HG03469 (cell line): Measurements from ENCODE around the gene SLC10A2.
"Not testable (repeated sequence)": the region's sequence is repeated elsewhere in the genome, so short reads cannot be mapped to it uniquely, and the experiment has no call there.

Experiments
- ATAC-seq: cut with Tn5 transposase; IDR thresholded peaks from one replicate; pipeline ENCODE4 v1.9.1; 2021; ENCODE audit warnings: mild to moderate bottlenecking, moderate library complexity, moderate number of reproducible peaks; ENCODE audit not compliant: unreplicated experiment

SLC10A2 gene, protein sequence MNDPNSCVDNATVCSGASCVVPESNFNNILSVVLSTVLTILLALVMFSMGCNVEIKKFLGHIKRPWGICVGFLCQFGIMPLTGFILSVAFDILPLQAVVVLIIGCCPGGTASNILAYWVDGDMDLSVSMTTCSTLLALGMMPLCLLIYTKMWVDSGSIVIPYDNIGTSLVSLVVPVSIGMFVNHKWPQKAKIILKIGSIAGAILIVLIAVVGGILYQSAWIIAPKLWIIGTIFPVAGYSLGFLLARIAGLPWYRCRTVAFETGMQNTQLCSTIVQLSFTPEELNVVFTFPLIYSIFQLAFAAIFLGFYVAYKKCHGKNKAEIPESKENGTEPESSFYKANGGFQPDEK

DNA sequence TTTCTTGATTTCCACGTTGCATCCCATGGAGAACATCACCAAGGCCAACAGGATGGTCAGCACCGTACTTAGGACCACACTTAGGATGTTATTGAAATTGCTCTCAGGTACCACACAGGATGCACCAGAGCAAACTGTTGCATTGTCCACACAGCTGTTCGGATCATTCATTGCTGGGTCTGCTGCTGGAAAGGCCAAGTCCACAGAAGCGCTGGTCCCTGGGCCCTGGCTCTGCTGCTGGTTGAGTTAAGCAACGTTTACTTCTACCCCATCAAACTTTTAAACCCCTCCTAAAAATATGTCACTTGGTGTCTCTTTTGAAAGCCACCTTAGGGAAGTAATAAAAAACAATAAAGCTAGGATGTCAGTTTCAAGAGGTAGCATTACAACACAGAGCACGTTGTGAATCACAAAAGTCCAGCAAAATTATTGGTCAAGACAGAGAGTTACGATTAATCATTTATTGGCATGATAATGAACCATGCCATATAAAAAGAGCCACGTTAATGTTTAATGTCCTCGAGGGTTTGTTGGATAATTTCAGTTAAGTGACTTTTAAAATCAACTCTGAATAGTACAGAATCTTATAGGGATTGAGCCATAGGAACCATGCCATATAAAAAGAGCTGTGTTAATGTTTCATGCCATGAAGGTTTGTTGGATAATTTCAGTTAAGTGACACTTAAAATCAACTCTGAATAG lies at the start of gene SLC10A2:
SLC10A2 (minus strand) TSS at position 339 of the 702 bp plus-strand sequence; CDS start at position 171, 168 bp downstream.
- no peak for ATAC-seq

DNA sequence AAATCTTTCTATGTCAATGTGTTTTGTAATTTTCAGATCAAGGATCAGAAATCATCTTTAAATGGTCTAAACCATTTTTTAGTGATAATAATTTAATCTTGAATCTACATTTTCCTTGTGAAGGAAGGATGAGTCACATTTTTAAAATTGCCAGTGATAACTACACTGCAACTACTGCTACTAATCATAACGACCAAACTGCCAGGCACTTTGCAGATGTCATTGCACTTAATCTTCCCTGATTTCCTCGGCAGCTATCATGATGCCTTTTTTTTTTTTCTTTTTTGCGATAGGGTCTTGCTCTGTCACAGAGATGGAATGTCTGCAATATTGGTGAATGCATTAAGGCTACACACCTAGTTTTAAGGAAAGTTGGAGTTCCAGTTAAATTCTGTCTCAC lies 41.4 kb upstream of the SLC10A2 start:
- no peak for ATAC-seq

DNA sequence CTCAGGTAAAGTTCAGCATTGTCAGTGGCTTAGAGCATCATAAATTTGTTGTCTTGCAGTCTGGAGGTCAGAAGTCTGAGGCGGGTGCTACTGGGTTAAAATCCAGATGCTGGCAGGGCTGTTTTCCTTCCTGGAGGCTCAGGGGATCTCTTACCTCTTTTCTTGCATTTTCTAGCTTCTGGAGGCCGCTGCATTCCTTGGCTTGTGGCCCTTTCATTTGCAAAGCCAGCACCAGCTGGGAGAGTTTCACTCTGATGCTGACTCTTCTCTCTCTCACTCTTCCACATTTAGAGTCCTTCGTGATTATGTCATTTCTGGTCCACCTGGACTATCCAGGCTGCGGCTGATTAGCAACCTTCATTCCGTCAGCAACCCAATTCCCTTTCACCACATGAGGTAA lies 38.1 kb upstream of the SLC10A2 start:
- ATAC-seq = no peak

DNA sequence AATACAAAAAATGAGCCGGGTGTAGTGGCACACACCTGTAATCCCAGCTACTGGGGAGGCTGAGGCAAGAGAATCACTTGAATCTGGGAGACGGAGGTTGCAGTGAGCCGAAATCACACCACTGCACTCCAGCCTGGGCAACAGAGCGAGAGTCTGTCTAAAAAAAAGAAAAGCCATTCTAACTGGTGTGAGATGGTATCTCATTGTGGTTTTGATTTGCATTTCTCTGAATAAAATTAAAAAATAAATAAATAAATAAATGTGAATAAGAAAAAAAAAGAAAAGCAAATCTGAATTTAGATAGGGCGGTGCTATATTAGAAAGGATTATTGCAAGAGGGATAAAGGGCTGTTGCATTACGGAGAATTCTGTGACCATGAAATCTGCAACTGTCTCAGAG lies 37.2 kb upstream of the SLC10A2 start:
- ATAC-seq = not testable (repeated sequence)

DNA sequence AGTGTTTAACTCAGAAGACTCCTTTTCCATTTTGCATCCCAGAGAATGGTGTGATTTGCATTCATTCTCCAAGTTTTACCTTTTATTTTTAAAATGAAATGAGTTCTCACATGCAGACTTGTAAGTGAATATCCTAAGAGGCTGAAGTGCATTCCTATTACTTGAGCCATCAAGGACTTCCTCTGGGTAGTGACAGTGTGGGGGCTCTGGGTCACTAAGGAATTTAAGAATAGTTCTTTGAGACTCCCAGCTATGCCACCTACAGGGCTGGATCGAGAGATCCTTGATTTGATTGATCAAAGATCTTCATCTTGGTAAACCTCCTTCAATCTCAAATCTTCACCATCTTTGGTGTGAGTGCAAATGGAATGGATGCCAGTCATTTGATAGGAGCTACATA lies 36.3 kb upstream of the SLC10A2 start:
- ATAC-seq = no peak

DNA sequence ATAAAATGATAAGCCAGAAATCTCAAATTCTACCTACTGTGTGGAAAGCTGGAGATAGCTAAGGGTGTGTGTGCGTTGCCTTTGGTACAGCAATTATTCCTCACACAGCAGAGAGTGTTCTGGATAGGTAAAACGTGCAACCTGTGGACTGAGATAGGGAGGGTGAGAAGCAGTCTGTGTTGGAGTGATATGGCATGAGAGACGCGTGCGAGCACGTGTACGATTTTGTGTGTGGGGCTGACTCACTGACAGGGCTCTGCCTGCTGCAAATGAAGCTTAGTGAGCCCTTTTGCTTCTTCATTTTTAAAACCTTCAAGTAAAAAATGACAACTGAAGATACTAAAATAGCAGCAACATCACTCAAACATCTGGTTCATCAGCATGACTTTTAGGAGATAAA lies 35.7 kb upstream of the SLC10A2 start:
- no peak for ATAC-seq

DNA sequence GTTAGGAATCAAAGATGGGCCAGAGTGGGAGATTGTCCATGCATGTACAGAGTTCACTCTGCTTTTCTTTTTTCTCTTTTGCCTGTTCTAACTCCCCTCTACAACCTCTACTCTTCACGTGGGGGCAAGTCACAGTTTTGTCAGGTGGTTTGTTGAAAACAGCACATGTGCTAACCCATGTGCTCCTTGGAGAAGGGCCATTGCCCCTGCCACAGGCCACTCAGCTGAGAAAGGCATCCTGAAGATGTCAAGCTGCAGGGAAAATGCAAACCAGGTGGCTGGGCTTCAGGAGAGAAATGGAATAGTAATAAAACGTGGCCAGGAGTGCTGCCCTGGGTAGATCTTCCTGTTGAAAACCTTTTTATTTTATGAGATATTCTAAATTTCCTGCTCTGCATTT lies 35.3 kb upstream of the SLC10A2 start:
- ATAC-seq = no peak

- no peak for ATAC-seq
Observed at GRCh38 chr13:103100830-103101229, 34.6 kb upstream of the SLC10A2 start.

DNA sequence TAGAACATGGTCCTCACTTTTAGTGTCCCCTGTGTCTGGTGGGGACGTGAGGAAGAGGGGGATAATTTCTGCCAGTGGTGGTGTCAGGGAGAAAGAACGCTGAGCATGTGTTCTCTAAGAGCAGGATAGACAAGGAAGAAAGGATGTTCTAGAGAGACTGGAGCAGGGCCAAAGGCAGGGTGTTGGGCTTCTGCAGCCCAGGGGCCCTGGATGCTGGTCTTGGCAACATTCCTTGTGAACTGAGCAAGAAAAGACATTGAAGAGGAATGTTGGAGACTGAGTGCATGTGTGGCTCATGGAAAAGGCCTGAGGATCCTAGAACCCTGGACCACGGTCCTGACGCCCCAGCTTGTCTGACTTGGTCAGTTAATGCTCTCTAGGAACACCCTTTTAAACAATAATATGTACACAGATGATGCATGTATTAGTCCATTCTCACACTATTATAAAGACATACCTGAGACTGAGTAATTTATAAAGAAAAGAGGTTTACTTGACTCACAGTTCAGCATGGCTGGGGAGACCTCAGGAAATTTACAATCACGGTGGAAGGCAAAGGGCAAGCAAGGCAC lies 33.6 kb upstream of the SLC10A2 start:
- ATAC-seq = no peak

DNA sequence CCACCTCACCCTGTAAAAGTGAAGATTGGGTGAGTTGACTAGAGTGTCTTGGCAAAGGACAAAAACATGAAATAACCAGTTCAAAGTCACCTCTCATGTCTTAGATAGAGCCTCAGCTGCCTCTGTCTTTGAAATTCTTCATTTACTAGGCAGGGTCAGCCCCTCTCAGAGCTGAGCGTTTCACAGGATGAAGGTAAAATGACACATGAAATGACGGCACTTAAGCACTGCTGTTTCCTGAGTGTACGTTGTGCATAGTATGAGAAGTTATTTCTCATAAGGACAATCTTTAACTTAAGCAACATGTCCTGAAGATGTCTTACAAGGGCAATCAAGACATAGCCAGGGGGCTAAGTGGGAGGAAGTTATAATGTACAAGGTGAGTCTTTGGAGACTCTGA lies 32.3 kb upstream of the SLC10A2 start:
- no peak for ATAC-seq

DNA sequence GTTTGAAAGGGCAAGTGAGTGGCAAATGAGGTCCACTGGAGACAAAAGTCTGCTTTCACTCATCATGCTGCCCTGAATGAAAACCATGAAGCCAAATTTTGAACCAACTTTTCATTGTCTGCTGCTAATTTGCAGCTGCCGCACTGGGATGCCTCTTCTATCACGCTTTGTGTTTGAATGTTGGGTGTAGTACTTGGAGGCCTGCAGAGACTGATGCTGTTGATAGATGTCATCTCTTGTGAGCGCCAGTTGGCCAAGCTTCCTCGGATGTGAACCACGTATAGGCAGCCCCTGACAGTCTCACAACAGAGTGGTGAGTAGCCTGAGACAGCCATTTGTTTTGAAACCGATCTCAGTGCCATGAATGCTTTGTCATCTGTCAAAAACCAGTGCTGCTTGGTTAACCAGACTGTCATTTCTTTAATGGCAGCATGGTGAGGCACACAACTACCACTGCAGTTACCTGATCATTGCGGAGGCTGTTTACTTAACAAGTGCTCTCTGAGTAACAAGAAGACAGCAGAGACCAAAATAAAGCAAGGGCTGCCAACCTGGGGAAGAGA lies 31.2 kb upstream of the SLC10A2 start:
- ATAC-seq = no peak

GRCh38 chr13:103093649-103094048 lies 27.4 kb upstream of the SLC10A2 start:
- not testable (repeated sequence) for ATAC-seq

GRCh38 chr13:103087275-103087674 lies 21.1 kb upstream of the SLC10A2 start:
- no peak for ATAC-seq

DNA sequence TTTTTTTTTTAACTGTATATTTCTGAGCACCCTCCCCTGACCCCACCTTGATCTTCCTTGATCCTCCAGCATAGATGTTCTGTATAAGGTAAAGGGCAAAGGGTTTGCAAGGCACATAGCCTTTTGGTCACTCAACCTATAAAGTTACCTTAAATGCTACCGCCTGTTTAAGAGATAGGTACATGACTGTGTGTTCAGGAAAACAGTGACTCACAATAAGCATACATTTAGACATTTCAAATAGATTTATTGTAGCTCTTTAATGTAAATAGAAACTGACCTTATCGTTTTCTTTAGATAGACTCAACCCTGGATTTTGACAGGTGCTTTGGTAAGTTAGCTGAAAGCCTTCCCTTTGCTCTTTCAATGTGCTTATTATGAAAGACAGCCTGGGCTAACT lies 15.2 kb upstream of the SLC10A2 start:
- no peak for ATAC-seq

DNA sequence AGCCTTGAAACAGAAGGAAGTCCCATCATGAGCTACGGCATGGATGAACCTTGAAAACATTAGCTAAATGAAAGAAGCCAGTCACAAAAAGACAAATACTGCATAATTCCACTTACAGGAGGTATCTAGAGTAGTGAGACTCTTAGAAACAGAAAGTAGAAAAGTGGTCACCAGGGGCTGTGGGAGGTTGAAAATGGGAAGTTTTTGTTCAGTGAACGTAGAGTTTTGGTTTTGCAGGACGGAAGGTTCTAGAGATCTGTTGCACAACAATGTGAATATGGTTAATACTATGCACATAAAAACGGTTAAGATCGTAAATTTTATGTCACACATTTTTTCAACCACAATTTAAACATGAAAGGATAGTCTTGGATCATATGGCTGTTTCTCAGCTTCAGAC lies 11.9 kb upstream of the SLC10A2 start:
- peak; percentile 79 for ATAC-seq

GRCh38 chr13:103068836-103069235 lies 2.6 kb upstream of the SLC10A2 start:
- no peak for ATAC-seq

- ATAC-seq = no peak
Observed at GRCh38 chr13:103067751-103068555, 1.7 kb upstream of the SLC10A2 start.

- ATAC-seq = no peak
Observed at GRCh38 chr13:103066781-103067345, 646 bp upstream of the SLC10A2 start.

DNA sequence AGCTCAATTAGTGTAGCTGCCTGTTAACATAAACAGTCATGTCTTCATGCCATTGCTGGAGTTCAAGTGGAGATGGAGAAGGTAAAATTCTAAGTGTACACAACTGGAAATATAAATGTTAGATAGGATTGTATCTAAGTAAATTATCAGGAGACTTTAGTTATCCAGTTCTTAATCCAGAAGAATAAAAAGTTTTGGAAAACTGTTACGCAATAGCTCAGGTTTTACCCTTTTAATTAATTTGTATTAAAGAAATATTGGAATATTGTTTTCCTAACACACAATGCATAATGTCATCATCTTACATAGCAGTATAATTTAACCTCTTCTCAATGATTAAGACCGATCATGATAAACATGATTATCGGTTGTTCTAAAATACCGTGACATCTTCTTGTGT lies 2.8 kb downstream of the SLC10A2 start:
- ATAC-seq = no peak

GRCh38 chr13:103062079-103062478 lies 4.1 kb downstream of the SLC10A2 start:
- ATAC-seq = no peak

- ATAC-seq = no peak
Observed at GRCh38 chr13:103056008-103056407, 10.2 kb downstream of the SLC10A2 start.
